GM12878 (cell line): ENCODE data around the gene PAIP2. TPM values are rescaled to one million over a fixed set of nuclear protein-coding genes. Genes with fewer than 3 reads are reported as not detected.

ENCODE experiments used
- ATAC-seq: fragments of 200-7000 bp; cut with Tn5 transposase; 3 replicates; pipeline ENCODE4 v1.9.1; 2020; ENCODE audit warnings: mild to moderate bottlenecking, moderate library complexity
- BruUV-seq: library from RNA; stranded (reverse); fragments of 400-500 nt; replicated peaks from 2 replicates; lab custom pipeline; 2021; lab: Mats Ljungman, UMichigan
- CTCF ChIA-PET: fragments of 300-600 bp; sonication (Branson Sonifier 250); formaldehyde crosslinking; extraction: SDS; loops from one replicate; lab custom pipeline; 2021; ENCODE audit warnings: inconsistent platforms; lab: Yijun Ruan, JAX
- POLR2A ChIA-PET: fragments of 350-600 bp; formaldehyde crosslinking; extraction: SDS; loops from one replicate; lab custom pipeline; 2021; ENCODE audit warnings: inconsistent platforms; lab: Charles Lee
- RAD21 ChIA-PET: fragments of 300-600 bp; sonication (Branson Sonifier 250); formaldehyde crosslinking; loops from one replicate; lab custom pipeline; 2023; ENCODE audit warnings: antibody characterized with exemption; ENCODE audit not compliant: unreplicated experiment; lab: Charles Lee
- SMC1A ChIA-PET: fragments of 300-600 bp; sonication (Branson Sonifier 250); formaldehyde crosslinking; loops from one replicate; lab custom pipeline; 2023; ENCODE audit not compliant: unreplicated experiment, uncharacterized antibody; lab: Charles Lee
- DNase-seq: peaks from one replicate; pipeline ENCODE4 v3.0.0-alpha.2; 2011; ENCODE audit warnings: low read depth, low spot score
- FAIRE-seq: peaks from 3 replicates; lab custom pipeline; 2011; peaks lifted over from hg19 to GRCh38; lab: Jason Lieb, UNC
- H2AFZ ChIP-seq: 2 replicates; pipeline ENCODE4 v1.6.0; 2011; ENCODE audit warnings: low read depth, low read length, control low read depth; ENCODE audit not compliant: control insufficient read depth
- H3K27ac ChIP-seq: 2 replicates; pipeline ENCODE4 v1.5.1; 2011; ENCODE audit warnings: control low read depth; ENCODE audit not compliant: control insufficient read depth, insufficient read depth
- H3K27me3 ChIP-seq, 2 experiments: replicated peaks in 1 of 2; 2 replicates each; pipeline versions ENCODE4 v1.6.0 to v1.6.1; 2011; ENCODE audit warnings: low read length in 1 of 2; ENCODE audit not compliant: control insufficient read depth in 2 of 2, insufficient read depth in 2 of 2
- H3K36me3 ChIP-seq, 2 experiments: 2 replicates each; pipeline ENCODE4 v1.5.1; 2011; ENCODE audit warnings: low read length in 1 of 2; ENCODE audit not compliant: control insufficient read depth in 2 of 2, insufficient read depth in 2 of 2
- H3K4me1 ChIP-seq: 2 replicates; pipeline ENCODE4 v1.6.1; 2011; ENCODE audit warnings: mild to moderate bottlenecking, low read length, moderate library complexity, mixed read lengths; ENCODE audit not compliant: control insufficient read depth, insufficient read depth
- H3K4me2 ChIP-seq: 2 replicates; pipeline ENCODE4 v1.6.0; 2011; ENCODE audit warnings: control low read depth; ENCODE audit not compliant: control insufficient read depth, insufficient read depth
- H3K4me3 ChIP-seq: fragments of 200-600 bp; sonication (generic); 2 replicates; pipeline ENCODE4 v1.5.1; 2016
- H3K79me2 ChIP-seq: 2 replicates; pipeline ENCODE4 v1.6.0; 2011; ENCODE audit warnings: low read length; ENCODE audit not compliant: control insufficient read depth, insufficient read depth
- H3K9ac ChIP-seq: 2 replicates; pipeline ENCODE4 v1.8.0; 2011; ENCODE audit warnings: low read length, control low read depth, mixed read lengths; ENCODE audit not compliant: control insufficient read depth, insufficient read depth
- H3K9me3 ChIP-seq: replicated peaks from 3 replicates; pipeline ENCODE4 v1.5.1; 2011; ENCODE audit warnings: mild to moderate bottlenecking, low read length; ENCODE audit not compliant: control insufficient read depth, insufficient read depth
- H4K20me1 ChIP-seq: 2 replicates; pipeline ENCODE4 v1.6.0; 2011; ENCODE audit not compliant: control insufficient read depth, insufficient read depth
- CBFB ChIP-seq: IDR thresholded peaks from 2 replicates; pipeline ENCODE4 v1.6.1; 2016; ENCODE audit warnings: antibody characterized with exemption, low read depth
- CREM ChIP-seq: IDR thresholded peaks from 2 replicates; pipeline ENCODE4 v1.6.1; 2014; ENCODE audit warnings: antibody characterized with exemption, low read depth
- E2F4 ChIP-seq: IDR thresholded peaks from 2 replicates; pipeline ENCODE4 v1.6.1; 2012; ENCODE audit warnings: low read depth, low read length, improper control_type of control experiment
- HDAC2 ChIP-seq: fragments of 200-600 bp; sonication (generic); IDR thresholded peaks from 2 replicates; pipeline ENCODE4 v1.6.1; 2017
- KAT2A ChIP-seq: conservative IDR thresholded peaks from 2 replicates; pipeline ENCODE4 v1.6.1; 2011; ENCODE audit warnings: low read depth, low read length; ENCODE audit not compliant: control insufficient read depth
- PML ChIP-seq: IDR thresholded peaks from 2 replicates; pipeline ENCODE4 v1.6.1; 2012; ENCODE audit warnings: low read length, inconsistent platforms
- RUNX3 ChIP-seq: IDR thresholded peaks from 2 replicates; pipeline ENCODE4 v1.6.1; 2012; ENCODE audit warnings: low read length, inconsistent platforms
- YY1 ChIP-seq: IDR thresholded peaks from 2 replicates; pipeline ENCODE4 v1.6.1; 2011; ENCODE audit warnings: low read depth, mild to moderate bottlenecking, low read length
- whole genome bisulfite sequencing: methylation state at CpG from one replicate; pipeline ENCODE4 v1.1.6; 2016; ENCODE audit warnings: low lambda C conversion rate; ENCODE audit not compliant: insufficient replicate concordance, insufficient coverage; ENCODE audit errors: missing lambda C conversion rate; 5-methylcytosine and 5-hydroxymethylcytosine counted together
- in situ Hi-C: fragments of 300-500 bp; cut with MboI; formaldehyde crosslinking; loops from 9 replicates; pipeline ENCODE4 v1.14.3; 2018; ENCODE audit warnings: mixed read lengths
- intact Hi-C: fragments of 100-400 bp; cut with micrococcal nuclease; formaldehyde crosslinking; loops from one replicate; pipeline ENCODE4 v1.14.2; 2022; ENCODE audit not compliant: unreplicated experiment
- polyA plus RNA-seq, 11 experiments: library from polyadenylated mRNA; depleted of rRNA in 4 of 11; unstranded in 6 of 11; stranded (reverse) in 5 of 11; fragments of >200 nt; fragmentation: Nextera tagmentation in 4 of 11; fragmentation: Illumina TruSeq in 1 of 11; extraction: Ambion mirVana in 4 of 11; extraction: Trizol in 1 of 11; gene quantifications; 1 replicate in 1 of 11; 2 replicates in 10 of 11; pipeline versions ENCODE4 v1.2.1 to v1.2.3, GENCODE V29; 2011 to 2016; ENCODE audit warnings: inconsistent platforms in 2 of 11, missing spikeins in 2 of 11, low read depth in 1 of 11
- total RNA-seq, 4 experiments: library from RNA; depleted of rRNA in 3 of 4; stranded (reverse); fragments of >200 nt in 3 of 4; fragmentation: Illumina TruSeq in 1 of 4; extraction: Trizol in 1 of 4; gene quantifications; 2 replicates each; pipeline versions ENCODE4 v1.2.1 to v1.2.3, GENCODE V29; 2013 to 2021

PAIP2 gene
- total and polyA plus RNA-seq, 10 of the 15 experiments (the other 5 are each of a cell fraction or from before 2014, with no cell fraction given), result 49.9 to 154 (median 102) TPM

DNA sequence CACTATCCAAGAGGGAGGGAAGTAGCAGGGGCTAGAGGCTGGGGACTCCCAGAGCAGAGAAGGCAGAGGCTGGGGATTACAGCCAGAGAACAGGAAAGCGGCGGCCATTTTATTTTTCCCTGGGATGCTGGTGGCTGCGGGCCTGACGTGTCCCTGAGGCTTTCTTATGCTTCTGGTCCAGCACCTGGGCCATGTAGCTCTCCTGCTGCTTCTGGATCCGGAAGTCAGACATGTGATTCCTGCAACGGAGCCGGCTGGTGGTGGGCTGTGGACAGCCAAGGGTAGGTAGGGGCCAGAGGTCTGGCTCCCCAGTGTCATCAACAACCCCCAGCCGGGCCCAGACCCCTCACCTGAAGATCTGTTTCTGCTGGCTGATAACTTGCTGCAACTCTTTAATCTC, 55.0 kb downstream of the PAIP2 start:
- ChIA-PET CTCF (interaction anchor here (0.6 to 1.8 kb wide), 3 partner anchors 26 to 117 kb away, joined by 3 to 9 read pairs (median 3); no protein-coding TSS in a partner anchor), SMC1A (interaction anchor here (1.1 to 3.9 kb wide), 5 partner anchors 10 to 128 kb away, joined by 3 to 15 read pairs (median 3); no protein-coding TSS in a partner anchor)
- intact Hi-C loops, result no loop called here
- Histone ChIP-seq H3K4me2 (no peak overlapping the region), H3K27ac (no peak overlapping the region), H3K4me1 (peaks cover 39% of the 10 kb centered on the region), H3K36me3 (peaks cover 0 to 7% of the 10 kb centered on the region in 2 experiments; a peak in 1 of 4 replicates), H3K9ac (no peak overlapping the region), H4K20me1 (no peaks in the 10 kb centered on the region)
- ATAC-seq (no peak), FAIRE-seq (no peak)
- no peak for TF ChIP-seq PML
- TF ChIP-seq YY1, result 0 out of 2 replicates have a peak, but pooled peaks have one; percentile 34
- no peak for TF ChIP-seq KAT2A
- TF ChIP-seq RUNX3, result no peak
- no peak for TF ChIP-seq CBFB
- no peak for TF ChIP-seq E2F4
- no peak for TF ChIP-seq CREM
- TF ChIP-seq HDAC2, result no peak
- TF ChIP-seq, all 136 proteins: peak for 1
- RAD21 ChIA-PET, result interaction anchor here (1.5 kb wide), 1 partner anchor 145 kb away, joined by 4 read pairs; no protein-coding TSS in a partner anchor
- H3K79me2 ChIP-seq, result peaks cover 43% of the 10 kb centered on the region
- no peaks in the 10 kb centered on the region for H3K27me3 ChIP-seq
- POLR2A ChIA-PET, result interaction anchor here (0.6 to 1.4 kb wide), 6 partner anchors 9 to 306 kb away, joined by 3 to 5 read pairs (median 3); no protein-coding TSS in a partner anchor
- H3K9me3 ChIP-seq, result no peaks in the 10 kb centered on the region; the same call in 2 of the 3 replicates
- in situ Hi-C loops, result no loop called here
- WGBS, result 100% methylated on average over 8 of the region's 8 CpGs
- DNase-seq, result no peak
- H2AFZ ChIP-seq, result no peak overlapping the region
- no peak overlapping the region for H3K4me3 ChIP-seq
- BruUV-seq, result no TSS peak
